ENCODE data around the gene STX18.
A peak's percentile ranks its signal among the peaks of the same experiment; 100 is the strongest.
"Not testable (repeated sequence)": the region's sequence is repeated elsewhere in the genome, so short reads cannot be mapped to it uniquely, and the experiment has no call there.

The STX18 gene

DNA sequence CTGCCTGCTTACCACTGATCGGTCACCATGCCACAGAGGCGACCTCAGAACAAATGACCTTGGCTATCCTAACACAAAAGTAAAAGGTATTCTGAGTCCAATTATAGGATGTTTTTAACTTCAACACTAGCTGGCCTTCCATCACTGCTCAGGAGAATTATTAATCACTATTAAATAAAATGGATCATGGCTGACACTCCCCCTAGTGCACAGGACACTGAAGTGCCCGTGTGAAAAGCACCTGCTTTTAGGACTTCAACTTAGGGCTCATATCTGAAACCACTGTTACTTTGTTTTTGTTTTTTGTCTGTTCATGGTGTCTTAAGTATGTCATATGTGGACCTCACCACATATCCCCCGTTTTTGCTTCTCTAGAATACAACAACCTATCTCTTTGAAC lies 33.9 kb downstream of the STX18 start:
- no peak for DNase-seq (ENCODE audit: low read depth)

DNA sequence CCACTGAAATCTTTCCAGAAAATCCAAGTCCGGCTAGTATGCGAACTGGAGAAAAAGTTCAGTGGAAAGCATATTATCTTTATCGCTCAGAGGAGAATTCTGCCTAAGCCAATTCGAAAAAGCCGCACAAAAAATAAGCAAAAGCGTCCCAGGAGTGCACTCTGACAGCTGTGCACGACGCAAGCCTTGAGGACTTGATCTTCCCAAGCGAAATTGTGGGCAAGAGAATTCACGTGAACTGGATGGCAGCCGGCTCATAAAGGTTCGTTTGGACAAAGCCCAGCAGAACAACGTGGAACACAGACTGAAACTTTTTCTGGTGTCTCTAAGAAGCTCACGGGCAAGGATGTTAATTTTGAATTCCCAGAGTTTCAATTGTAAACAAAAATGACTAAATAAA lies 34.4 kb downstream of the STX18 start:
- no peak for DNase-seq (ENCODE audit: low read depth)

DNA sequence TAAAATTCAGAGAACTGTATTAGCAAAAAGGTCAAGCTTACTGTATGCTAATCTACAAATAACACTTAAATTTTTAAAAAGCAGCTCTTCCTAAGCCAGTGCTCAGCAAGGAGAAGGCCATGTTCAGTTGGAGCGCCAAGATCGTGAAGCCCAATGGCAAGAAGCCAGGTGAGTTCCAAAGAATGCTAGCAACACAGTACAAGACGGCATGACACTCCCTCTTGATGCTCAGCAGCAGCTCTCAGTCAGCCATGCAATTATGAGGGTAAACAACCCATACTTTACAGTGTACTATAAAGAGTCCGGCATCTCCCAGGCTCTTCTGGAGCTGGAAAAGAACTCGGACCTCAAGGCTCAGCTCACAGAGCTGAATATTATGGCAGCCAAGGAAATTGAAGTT lies 34.9 kb downstream of the STX18 start:
- no peak for DNase-seq (ENCODE audit: low read depth)

DNA sequence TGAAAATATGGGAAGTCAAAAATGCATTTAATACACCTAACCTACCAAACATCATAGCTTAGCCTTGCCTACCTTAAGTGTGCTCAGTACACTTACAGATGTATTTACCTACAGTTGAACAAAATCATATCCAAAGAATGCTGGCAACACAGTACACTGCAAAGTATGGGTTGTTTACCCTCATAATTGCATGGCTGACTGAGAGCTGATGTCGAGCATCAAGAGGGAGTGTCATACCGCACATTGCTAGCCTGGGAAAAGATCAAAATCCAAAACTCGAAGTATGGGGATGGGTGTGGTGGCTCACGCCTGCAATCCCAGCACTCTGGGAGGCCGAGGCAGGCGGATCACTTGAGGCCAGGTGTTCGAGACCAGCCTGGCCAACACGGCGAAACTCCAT lies 36.6 kb downstream of the STX18 start:
- not testable (repeated sequence) for DNase-seq (ENCODE audit: low read depth)

DNA sequence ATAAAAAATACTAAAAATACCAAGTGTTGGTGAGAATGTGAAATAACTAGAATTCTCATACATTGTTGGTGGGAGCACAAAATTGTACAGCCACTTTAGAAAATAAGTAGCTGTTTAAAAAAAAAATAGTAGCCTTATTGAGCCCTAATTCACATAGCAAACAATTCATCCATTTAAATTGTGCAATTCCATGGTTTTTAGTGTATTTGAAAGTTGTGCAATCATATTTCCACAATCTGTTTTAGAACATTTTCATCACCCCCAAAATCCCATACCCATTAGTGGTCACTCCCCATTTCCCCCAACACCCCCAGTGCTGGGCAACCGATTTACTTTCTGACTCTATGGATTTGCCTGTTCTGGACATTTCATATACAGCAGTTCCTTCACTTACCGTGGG lies 37.1 kb downstream of the STX18 start:
- DNase-seq (ENCODE audit: low read depth): no peak

DNA sequence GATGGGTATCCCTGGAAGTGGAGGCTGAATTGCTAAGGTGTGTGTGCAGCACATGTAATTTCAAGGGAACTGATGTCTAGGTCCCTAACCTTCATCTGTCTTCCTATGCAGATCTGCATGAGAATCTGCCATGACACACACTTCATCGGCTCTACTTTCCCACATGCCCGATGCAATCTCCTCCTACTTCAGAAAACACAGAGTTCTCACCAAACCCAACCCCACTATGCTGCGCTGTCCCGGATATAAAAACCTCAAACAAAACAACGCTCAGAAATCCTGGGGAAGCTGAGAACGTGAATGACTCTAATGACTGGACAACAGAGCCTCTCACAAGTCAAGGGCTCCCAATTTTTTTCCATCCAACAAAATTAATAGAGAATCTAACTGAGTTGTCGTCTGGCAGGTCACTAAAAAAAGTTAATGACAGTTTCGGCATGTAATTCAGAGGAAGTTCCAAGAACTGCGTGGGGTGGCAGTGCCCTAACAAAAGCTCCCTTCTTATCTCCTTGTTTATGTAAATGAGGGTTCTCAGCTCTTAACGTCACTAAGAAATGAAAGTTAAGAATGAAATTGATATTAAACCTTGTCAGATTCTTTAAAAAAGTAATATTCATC lies 39.0 kb downstream of the STX18 start:
- DNase-seq (ENCODE audit: low read depth): peak; percentile 7

DNA sequence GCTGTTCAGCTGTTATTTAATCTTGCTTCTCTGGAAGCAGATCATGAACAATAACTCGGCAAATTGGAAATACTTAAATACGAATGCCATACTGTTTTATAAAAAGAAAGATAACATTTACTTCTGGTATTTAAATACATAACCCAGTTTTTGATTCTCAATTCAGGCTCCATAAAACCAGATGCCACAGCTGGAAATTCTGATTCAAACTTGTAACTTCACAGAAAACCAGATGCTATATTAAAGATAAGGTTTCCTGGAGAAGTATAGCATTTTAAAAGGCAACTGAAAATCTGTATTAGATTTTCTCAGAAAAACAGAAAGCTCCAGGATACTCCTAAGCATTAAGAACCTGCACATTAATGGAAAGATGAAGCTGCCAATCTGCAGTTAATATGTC lies 40.2 kb downstream of the STX18 start:
- DNase-seq (ENCODE audit: low read depth): no peak

DNA sequence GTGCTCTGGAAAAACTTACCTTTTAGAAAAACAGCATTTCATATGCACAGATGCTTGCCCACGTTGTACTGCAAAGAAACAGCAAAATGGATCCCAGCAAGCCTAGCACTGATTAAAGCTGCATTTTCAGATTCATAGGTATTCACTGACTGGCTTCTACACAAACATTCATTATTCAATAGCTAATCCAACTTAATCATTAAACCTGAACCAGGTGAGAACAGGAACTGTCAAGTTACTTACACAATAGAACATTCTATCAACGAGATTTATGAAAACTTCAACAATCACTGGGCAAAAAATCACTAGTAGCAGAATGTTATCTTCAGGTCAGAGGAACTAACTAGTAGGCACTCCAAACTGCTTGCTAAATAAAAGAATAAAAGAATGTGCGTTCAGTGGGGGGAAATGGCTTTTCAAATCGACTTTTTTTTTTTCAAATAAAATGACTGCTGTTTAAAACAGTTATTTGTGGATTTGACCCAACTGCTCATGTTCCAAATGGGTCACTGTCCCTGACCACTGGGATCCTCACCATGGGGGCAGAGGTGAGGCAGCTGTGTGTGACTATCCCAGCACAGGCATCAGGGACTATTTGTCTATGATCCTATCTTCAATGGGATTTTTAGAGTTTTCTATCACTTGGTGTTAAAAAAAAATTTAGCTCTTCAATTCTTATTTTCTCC lies 42.3 kb downstream of the STX18 start:
- DNase-seq (ENCODE audit: low read depth): no peak

DNA sequence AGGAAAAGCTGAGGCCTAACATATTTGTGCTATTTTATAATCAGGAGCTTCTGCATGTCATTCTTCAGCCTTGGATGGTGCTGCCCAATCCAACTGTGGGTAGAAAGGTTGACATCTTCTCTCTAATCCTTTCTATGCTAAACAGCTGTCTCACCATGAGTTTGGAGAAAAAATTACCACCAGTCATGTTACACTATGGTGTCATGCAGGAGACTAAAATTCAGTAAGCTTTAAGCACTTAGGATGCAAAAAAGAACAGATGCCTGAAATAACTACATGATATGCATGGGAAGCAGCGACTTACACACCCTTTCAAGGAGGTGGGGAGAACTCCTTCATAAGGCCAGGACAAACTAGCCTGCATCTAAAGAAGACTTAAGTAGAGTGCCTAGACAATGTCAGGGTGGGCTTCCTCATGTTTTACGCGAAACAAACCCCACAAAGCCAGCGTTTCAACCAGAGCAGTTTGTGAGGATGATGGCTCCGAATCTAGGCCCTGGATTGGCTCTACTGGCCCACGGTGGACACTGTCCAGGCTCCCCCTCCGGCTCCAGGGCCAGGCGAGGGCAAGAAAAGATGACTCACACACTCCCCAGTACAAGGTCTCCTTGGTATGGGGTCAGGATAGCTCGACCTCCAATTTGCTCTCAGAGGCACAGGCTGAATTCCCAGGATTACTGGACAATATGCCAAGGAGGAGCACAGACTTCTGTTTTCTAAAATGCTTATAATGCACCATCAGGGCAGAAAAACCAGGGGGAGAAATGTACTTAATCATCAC lies 45.1 kb downstream of the STX18 start:
- DNase-seq (ENCODE audit: low read depth): no peak

DNA sequence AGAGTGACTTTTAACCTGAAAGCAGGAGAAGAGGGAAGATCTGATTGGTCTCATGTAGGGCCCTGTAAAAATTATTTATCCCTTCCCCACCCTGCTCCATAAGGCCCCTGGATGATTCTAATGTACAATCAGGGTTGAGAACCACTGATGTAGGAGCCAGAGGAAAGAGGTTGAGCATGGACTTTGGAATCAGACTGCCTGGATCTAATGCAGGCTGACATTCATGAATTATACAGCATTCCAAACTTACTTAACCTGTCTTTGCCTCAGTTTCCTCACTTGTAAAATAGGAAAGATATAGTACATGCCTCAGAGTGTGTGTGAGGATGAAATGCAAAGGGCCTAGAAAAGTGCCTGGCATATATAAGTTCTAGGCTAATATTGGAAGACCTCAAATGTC lies 47.0 kb downstream of the STX18 start:
- DNase-seq (ENCODE audit: low read depth): no peak

DNA sequence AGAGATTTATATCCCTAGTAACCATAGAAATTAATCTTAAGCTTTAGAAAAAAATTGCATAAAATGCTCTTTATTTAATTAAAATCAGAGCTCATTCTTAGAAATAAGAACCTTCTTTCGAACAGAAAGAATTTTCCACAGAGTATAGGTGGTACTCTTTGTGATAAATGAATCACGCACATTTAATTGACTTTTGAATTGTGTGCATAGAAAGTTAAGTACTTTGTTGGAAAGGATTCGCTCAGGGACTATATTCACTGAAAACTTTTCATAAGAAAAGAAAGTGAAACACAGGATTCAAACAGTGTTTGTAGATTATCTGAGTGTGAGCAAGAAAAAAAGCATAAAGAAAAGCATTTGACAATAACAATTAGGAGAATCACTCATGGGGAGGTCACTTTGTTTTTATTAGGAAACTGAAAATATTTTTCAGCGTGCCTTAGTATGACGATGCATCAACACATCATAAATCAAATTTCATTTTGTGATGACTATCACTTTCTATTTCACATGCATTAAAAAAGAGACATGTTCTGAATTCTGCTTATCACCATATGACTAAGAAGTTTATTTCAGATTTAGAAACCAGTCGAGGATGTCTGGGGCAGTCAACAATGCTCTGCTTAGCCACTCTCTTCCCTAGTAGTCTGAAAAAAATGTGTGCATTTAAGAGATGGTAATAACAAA lies 49.5 kb downstream of the STX18 start:
- no peak for DNase-seq (ENCODE audit: low read depth)

DNA sequence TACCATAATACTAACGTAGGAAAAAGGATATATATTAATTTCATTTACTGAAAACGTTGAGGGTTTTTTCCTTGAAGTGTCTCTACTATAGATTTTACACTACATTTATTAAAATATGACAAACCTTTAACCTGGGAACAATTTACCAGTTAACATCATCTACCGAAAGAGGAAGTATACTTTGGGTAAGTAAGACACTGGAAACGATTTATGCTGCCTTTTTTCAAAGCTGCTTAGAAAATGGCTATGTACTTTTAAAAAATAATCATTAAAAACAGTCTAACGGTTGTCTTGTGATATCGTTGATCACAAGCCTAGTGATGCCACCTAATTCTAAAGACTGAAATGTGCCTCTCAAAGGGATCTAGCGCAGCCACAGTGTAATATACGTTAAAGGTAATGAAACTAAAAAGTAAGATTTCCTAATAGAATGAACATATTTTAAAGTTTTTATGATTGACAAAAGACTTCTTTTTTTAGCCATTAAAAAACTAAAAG lies 50.4 kb downstream of the STX18 start:
- DNase-seq (ENCODE audit: low read depth): no peak

DNA sequence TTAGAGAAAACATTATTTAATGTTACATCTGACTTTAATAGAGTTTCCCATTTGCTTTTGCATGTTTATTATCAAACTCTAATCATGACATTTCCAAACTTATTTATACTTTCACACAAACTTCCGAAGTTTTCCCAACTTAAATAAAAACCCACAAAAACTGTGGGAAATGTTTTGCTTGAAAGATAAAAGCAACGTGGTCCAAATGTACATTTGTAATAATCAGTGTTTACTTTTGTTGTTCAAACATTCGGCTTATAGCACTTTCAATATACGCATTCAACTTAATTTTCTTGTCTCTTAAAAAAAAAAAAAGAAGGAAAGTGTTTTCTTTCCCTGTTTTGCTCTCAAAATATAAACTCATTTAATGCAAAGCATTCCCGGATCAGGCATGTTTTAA lies 51.0 kb downstream of the STX18 start:
- no peak for DNase-seq (ENCODE audit: low read depth)

DNA sequence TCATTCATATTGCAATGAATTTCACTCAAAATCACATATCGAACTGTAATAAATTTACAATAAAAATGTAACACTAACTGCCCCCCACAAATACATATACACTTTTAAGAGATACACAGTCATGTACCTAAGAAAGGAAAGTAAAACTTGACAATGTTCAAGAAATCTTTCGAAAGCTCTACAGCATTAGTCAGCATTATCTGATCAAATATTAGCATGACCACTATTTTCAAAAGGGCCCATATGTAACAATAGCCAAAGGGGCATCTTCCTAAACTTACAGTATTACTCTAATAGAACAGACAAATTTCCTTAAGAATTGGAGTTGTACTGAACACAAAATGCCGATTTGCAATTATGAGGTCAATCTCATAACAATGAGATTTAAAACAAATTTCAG lies 51.8 kb downstream of the STX18 start:
- DNase-seq (ENCODE audit: low read depth): no peak

DNA sequence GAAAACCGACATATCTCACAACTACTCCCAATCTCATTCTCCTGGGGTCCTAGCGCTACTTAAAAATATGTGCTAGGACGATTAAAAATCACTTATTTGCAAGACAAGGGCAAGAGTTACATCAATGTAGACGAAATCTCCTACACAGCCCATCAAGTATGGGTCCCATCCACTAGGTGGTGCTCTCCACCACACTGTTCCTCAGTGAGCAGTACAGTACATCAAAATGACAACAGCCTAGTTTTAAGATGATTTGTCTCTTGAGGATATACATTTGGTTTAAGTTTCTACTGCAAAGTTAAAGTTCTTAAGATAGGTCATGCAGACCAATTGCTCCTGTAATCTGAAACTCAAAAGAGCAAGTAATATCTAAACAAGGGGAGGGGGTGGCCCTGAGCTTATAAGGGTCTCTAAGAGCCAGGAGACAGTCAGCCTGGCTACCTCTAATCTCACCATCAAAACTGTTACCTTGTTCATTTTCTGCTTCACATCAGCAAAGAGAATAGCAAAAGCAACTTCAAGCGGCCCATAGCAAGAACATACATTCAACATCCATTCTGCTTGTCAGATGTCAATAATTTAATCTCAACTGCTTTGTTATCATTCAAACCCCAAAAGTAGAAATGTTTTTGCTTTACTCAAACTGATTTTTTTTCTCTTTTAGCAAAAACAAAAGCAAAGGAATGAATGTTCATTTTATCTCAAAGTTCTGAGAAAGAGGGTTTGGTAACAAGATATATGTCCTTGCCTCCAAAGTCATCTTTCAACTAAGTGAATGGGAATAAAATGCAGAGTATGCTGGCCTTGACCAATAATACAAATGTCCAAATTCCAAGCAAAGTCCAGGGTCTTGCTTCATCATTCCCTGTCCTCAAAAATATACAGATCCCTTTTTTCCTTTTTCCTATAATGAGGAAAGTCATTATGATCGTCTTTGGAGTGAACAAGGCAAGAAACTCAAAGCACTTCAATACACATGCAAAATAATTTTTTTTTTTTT lies 53.1 kb downstream of the STX18 start:
- peak; percentile 56 for DNase-seq (ENCODE audit: low read depth)

DNA sequence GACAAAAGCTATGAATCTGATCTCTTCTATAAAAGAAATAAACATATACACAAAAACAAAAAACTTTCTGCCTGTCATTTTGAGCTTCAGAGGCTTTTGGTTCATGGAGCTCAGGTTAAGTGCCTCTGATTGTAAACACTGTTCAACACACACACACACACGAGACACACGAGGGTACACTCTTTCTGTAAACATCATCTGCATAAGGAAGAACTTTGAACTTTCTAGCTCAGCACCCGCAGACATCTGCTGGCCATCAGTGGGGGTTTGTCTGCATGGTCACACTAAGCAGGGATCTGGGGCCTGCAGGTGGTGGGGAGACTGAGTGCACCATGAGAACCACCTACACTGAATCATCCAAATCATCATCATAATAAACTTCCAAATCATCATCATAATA lies 54.9 kb downstream of the STX18 start:
- DNase-seq (ENCODE audit: low read depth): no peak

DNA sequence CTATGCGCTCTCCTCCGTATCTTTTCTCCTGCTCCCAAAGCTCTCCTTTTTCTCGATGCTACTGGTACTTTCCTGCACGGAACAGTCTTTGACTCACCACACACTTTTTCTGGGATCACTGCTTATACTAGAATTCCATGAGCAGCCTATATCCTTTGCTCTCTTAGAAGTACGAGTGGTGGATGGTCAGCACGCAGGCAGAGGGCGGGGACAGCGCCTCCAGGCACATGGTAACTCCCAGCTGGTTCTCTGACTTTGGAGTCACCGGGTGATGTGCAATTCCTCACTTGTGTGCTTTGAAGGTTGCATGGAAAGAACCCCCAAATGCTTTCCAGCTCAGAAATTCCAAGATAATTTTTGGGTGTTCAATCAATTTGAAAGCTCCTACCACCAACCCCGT lies 56.0 kb downstream of the STX18 start:
- no peak for DNase-seq (ENCODE audit: low read depth)

DNA sequence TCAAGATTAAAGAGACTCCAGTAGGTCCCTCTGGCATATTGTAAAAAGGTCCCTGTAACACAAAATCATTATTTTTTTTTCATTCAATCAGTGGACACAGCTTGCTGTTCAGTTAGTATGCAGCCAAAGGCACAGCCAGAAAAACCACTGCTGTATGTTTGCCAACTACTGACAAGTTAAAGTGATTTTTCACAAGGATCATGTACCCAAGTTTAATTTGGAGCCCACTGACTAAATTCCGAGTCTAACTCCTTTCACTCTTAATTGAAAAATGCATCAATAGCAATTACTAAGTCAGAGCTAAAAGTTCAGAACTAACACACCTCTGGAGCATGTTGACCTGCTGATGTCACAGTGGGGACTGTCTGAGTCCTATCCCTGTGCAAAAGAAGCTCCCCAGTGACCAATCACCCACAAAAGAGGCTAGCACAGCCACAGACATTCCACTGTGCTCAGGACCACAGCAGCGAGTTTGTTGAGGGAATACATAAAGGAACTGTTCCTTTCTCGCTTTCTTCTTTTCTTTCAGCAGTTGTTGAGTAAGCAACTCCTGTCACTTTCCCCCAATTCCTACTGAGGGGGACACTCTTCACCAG lies 60.4 kb downstream of the STX18 start:
- no peak for DNase-seq (ENCODE audit: low read depth)

DNA sequence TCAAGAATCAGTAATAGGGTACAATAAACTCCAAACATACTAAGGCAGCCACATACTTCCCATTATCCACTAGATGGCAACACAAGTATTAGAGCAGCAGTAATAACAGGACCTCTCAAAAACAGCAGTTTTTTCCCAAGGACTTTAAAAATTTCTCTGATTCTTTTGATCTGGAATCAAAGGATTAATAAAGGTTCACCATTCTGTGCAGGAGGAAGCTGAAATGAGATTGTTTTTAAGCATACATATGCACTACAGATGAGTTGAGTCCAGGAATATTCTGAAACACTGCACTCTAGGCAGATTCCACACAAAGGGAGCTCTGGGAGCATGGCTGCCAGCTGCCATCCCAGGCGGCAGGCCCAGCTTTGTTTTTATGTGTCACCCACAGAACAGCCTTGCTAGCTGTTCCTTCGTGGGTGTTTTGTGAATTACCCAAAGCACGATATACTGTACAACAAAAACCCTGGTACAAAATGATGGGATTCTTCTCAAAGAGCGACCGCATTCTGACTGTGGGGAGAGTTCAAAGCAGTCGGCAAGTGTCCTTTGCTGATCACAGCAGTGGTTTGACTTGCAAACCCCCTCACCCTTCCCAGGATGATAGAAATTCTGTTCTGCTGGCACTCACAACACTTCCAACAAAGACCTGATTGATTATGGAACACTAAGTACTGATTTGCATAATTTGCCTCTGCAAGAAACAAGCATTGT lies 61.0 kb downstream of the STX18 start:
- no peak for DNase-seq (ENCODE audit: low read depth)

DNA sequence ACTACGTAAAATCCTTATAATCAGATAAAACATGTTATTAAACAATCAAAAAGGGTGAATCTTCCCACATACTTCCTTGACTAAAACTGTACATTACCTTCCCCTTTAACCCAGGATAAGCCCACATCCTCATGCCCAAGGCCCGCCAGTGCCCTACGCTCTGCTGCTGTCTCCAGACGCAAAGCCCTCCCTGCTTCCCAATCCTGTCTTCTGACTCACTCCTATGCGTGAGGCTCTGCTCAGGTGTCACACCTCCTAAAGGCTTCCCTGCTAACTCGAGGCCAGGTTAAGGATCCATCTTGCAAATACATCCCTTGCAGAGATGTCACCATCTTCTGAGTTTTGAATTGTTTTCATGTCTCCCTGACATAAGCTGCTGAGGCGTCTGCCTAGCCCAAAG lies 61.6 kb downstream of the STX18 start:
- DNase-seq (ENCODE audit: low read depth): no peak
